ENCODE results near the gene TRIM60.
"Not testable (repeated sequence)": the region's sequence is repeated elsewhere in the genome, so short reads cannot be mapped to it uniquely, and the experiment has no call there.

- not testable (repeated sequence) for TF ChIP-seq CTCF, POLR2A (IDR thresholded peaks at IDR 0.05)
Measured at GRCh38 chr4:164996123-164996522, 35.7 kb upstream of the TRIM60 start.

All from lower leg skin (tissue), 3 donors.